ENCODE data around the gene ATR. TPM values are rescaled to one million over a fixed set of nuclear protein-coding genes. Genes with fewer than 3 reads are reported as not detected.
"Not testable (repeated sequence)": the region's sequence is repeated elsewhere in the genome, so short reads cannot be mapped to it uniquely, and the experiment has no call there.

The ATR gene
- total RNA-seq, 2 experiments from 2014 or later, result 29.0 to 29.5 TPM

DNA sequence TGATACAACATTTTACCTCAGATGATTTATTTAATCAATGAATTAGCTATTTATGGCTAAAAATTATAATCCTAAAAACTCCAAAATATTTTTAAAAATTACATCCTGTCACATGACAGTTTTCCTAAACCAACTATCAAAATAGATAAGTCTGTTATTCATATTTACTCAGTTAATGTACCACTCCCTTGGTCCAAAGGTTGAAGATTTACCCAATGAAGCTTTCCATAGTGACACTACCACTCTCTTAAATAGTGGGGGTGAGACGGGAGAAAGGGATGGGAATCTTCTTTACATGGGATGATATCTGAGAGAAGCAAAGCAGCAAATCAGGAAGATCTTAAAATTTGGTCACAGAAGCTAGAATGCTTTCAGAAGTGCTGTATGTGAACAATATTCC, 161.2 kb downstream of the ATR start:
- no peaks in the 10 kb centered on the region for H3K9me3 ChIP-seq (ENCODE audit: control insufficient read depth in 1 of 2, insufficient read depth in 1 of 2, low read length in 2 of 2)
- no peaks in the 10 kb centered on the region for H3K4me1 Mint-ChIP-seq (ENCODE audit: low read depth)
- TF ChIP-seq, protein P1, sequence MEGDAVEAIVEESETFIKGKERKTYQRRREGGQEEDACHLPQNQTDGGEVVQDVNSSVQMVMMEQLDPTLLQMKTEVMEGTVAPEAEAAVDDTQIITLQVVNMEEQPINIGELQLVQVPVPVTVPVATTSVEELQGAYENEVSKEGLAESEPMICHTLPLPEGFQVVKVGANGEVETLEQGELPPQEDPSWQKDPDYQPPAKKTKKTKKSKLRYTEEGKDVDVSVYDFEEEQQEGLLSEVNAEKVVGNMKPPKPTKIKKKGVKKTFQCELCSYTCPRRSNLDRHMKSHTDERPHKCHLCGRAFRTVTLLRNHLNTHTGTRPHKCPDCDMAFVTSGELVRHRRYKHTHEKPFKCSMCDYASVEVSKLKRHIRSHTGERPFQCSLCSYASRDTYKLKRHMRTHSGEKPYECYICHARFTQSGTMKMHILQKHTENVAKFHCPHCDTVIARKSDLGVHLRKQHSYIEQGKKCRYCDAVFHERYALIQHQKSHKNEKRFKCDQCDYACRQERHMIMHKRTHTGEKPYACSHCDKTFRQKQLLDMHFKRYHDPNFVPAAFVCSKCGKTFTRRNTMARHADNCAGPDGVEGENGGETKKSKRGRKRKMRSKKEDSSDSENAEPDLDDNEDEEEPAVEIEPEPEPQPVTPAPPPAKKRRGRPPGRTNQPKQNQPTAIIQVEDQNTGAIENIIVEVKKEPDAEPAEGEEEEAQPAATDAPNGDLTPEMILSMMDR (IDR thresholded peaks at IDR 0.05), result no peak
- H3K4me3 ChIP-seq (ENCODE audit: low read length), result no peak overlapping the region
- H3K9me3 Mint-ChIP-seq, result no peaks in the 10 kb centered on the region
- CTCF ChIA-PET, result interaction anchor here (0.8 kb wide), 1 partner anchor 16 kb away, joined by 4 read pairs; no protein-coding TSS in a partner anchor
- ATAC-seq (ENCODE audit: poor library complexity) (no peak), DNase-seq (no peak)
- H3K27ac Mint-ChIP-seq, result no peak overlapping the region
- POLR2A ChIA-PET, result no interaction called here
- H3K36me3 Mint-ChIP-seq (ENCODE audit: low read depth), result peaks cover 84% of the 10 kb centered on the region
- no peaks in the 10 kb centered on the region for H3K4me1 ChIP-seq (ENCODE audit: insufficient read depth, low read length)
- H3K27me3 Mint-ChIP-seq, result no peaks in the 10 kb centered on the region
- peaks cover 94% of the 10 kb centered on the region for H3K36me3 ChIP-seq (ENCODE audit: insufficient read depth, low read length)
- no peaks in the 10 kb centered on the region for H3K27me3 ChIP-seq (ENCODE audit: control insufficient read depth in 1 of 2, insufficient read depth in 2 of 2, low read length in 2 of 2)
- no peak overlapping the region for H3K4me3 Mint-ChIP-seq
- intact Hi-C loops (cut with DNase I, micrococcal nuclease), result no loop called here
- H3K27ac ChIP-seq (ENCODE audit: low read depth in 1 of 2, low read length in 2 of 2), result no peak overlapping the region

DNA sequence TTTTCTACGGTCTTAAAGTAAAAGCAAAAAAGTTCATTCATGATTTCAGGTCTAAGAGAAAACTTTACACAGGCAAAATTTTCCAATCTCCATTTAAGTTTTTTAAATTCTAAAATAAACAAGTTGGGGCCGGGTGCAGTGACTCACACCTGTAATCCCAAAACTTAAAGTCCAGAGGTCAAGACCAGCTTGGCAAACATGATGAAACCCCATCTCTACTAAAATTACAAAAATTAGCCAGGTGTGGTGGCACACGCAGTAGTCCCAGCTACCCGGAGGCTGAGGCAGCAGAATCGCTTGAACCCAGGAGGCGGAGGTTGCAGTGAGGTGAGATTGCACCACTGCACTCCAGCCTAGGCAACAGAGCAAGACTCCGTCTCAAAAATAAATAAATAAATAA, 178.0 kb downstream of the ATR start:
- H3K9me3 ChIP-seq (ENCODE audit: control insufficient read depth in 1 of 2, insufficient read depth in 1 of 2, low read length in 2 of 2); DNase-seq; H3K27me3 Mint-ChIP-seq; POLR2A ChIA-PET; intact Hi-C loops (cut with DNase I, micrococcal nuclease); H3K27ac Mint-ChIP-seq; H3K4me1 Mint-ChIP-seq (ENCODE audit: low read depth); H3K27ac ChIP-seq (ENCODE audit: low read depth in 1 of 2, low read length in 2 of 2); H3K9me3 Mint-ChIP-seq; ATAC-seq (ENCODE audit: poor library complexity); H3K4me1 ChIP-seq (ENCODE audit: insufficient read depth, low read length); CTCF ChIA-PET; H3K4me3 ChIP-seq (ENCODE audit: low read length); H3K27me3 ChIP-seq (ENCODE audit: control insufficient read depth in 1 of 2, insufficient read depth in 2 of 2, low read length in 2 of 2); H3K4me3 Mint-ChIP-seq: not testable (repeated sequence)
- peaks cover 89% of the 10 kb centered on the region for H3K36me3 ChIP-seq (ENCODE audit: insufficient read depth, low read length)
- peaks cover 76% of the 10 kb centered on the region for H3K36me3 Mint-ChIP-seq (ENCODE audit: low read depth)

Other genes with a start within 250 kb of the ATR start
- 10 to 100 TPM; 85.7 to 97.6 TPM for gene XRN1, start 130.7 kb downstream of the ATR start, total RNA-seq
- gene PLS1, start 17.7 kb upstream of the ATR start, total RNA-seq, result under 1 TPM; 0.63 to 0.92 TPM
- gene TRPC1, start 145.3 kb upstream of the ATR start, total RNA-seq, result 1 to 10 TPM; 3.1 to 4.2 TPM